Spleen (tissue), 11 donors: ENCODE results near the gene TAS2R10. TPM values are rescaled to one million over a fixed set of nuclear protein-coding genes. Genes with fewer than 3 reads are reported as not detected.

Source experiments
- DNase-seq: peaks from one replicate; pipeline ENCODE4 v3.0.0-alpha.2; 2020
- H3K27ac ChIP-seq, 8 donors: fragments of 200-600 bp; sonication (generic) in 7 of 8; 1 replicate in 4 of 8; 2 replicates in 4 of 8; pipeline versions ENCODE4 v1.5.0 to v1.8.0; 2016 to 2021; ENCODE audit warnings: inconsistent platforms in 4 of 8, mild to moderate bottlenecking in 4 of 8, moderate library complexity in 1 of 8
- H3K27me3 ChIP-seq, 7 donors: fragments of 200-600 bp; sonication (generic) in 6 of 7; replicated peaks in 1 of 7; 1 replicate in 4 of 7; 2 replicates in 3 of 7; pipeline versions ENCODE4 v1.5.0 to v1.8.0; 2016 to 2021; ENCODE audit warnings: inconsistent platforms in 3 of 7, mild to moderate bottlenecking in 1 of 7
- H3K36me3 ChIP-seq, 6 donors: fragments of 200-600 bp; sonication (generic) in 5 of 6; 1 replicate in 4 of 6; 2 replicates in 2 of 6; pipeline versions ENCODE4 v1.5.0 to v1.8.0; 2016 to 2021; ENCODE audit warnings: inconsistent platforms in 2 of 6
- H3K4me1 ChIP-seq, 6 donors: fragments of 200-600 bp; sonication (generic) in 5 of 6; 1 replicate in 3 of 6; 2 replicates in 3 of 6; pipeline versions ENCODE4 v1.5.0 to v1.8.0; 2016 to 2021; ENCODE audit warnings: inconsistent platforms in 3 of 6
- H3K4me3 ChIP-seq, 8 donors: fragments of 200-600 bp; sonication (generic) in 7 of 8; 1 replicate in 4 of 8; 2 replicates in 4 of 8; pipeline versions ENCODE4 v1.5.0 to v1.8.0; 2016 to 2021; ENCODE audit warnings: inconsistent platforms in 4 of 8, mild to moderate bottlenecking in 4 of 8, moderate library complexity in 2 of 8
- H3K9me3 ChIP-seq, 8 donors: fragments of 200-600 bp; sonication (generic) in 7 of 8; 1 replicate in 4 of 8; 2 replicates in 4 of 8; pipeline versions ENCODE4 v1.5.0 to v1.8.0; 2016 to 2021; ENCODE audit warnings: inconsistent platforms in 4 of 8
- POLR2A ChIP-seq, 3 donors: fragments of 450-650 bp; IDR thresholded peaks; one replicate each; pipeline ENCODE4 v1.5.1; 2017; ENCODE audit warnings: antibody characterized with exemption in 3 of 3, mild to moderate bottlenecking in 1 of 3
- POLR2AphosphoS5 ChIP-seq, 3 donors: sonication (generic); formaldehyde crosslinking; IDR thresholded peaks; one replicate each; pipeline ENCODE4 v1.5.1; 2017; ENCODE audit warnings: antibody characterized with exemption in 3 of 3
- WGBS, 5 donors: extraction: QIAGEN DNeasy Blood & Tissue Kit in 3 of 5; methylation state at CpG; one replicate each; pipeline versions ENCODE4 v1.1.5 to v1.1.7; 2013 to 2018; 5-methylcytosine and 5-hydroxymethylcytosine counted together
- intact Hi-C: fragments of 100-400 bp; cut with DNase I; formaldehyde crosslinking; loops from one replicate; pipeline ENCODE4 v1.15.0; 2023; ENCODE audit warnings: low total_unique reads
- polyA plus RNA-seq, 3 donors: library from polyadenylated mRNA; stranded (reverse); fragments of 200-250 nt; gene quantifications; one replicate each; pipeline ENCODE4 v1.2.1, GENCODE V29; 2013
- total RNA-seq, 7 donors: library from RNA; depleted of rRNA in 3 of 7; stranded (reverse); fragments of >200 nt in 3 of 7; fragmentation: NEBNext Ultra II Directional in 4 of 7; extraction: Animal tissue kit (Norgen Biotek cat#: 25700) in 4 of 7; gene quantifications; one replicate each; pipeline versions ENCODE4 v1.1.0 to v1.2.1, GENCODE V29; 2016 to 2021
- TF ChIP-seq, protein P1 (sequence below), 11 experiments: fragments of 200-600 bp in 7 of 11; fragments of 450-650 bp in 4 of 11; sonication (generic) in 4 of 11; IDR thresholded peaks in 8 of 11; conservative IDR thresholded peaks in 3 of 11; 1 replicate in 7 of 11; 2 replicates in 4 of 11; pipeline versions ENCODE4 v1.4.0 to v1.8.0; 2016 to 2021; ENCODE audit warnings: antibody characterized with exemption in 11 of 11, inconsistent platforms in 4 of 11, mild to moderate bottlenecking in 1 of 11
- donor health status: healthy with polysubstance abuse.
- donor health status: DM: no; HTN: no; CAD: no; lungs with moderate emphysema.
- donor health status: DM: no; HTN: no; CAD: no.
- donor health status: Bipolar disorder and iron deficiency.
- donor health status: healthy.
- donor health status: DM: no; HTN: no; CAD: no.
- donor health status: DM: yes; HTN: yes; CAD: no.

The TAS2R10 gene
- total and polyA plus RNA-seq, 10 donors, result 0.11 to 3.9 (median 1.5) TPM; not detected in 1

GRCh38 chr12:10861366-10861765 lies 35.2 kb upstream of the TAS2R10 start:
- DNase-seq, result no peak
- Histone ChIP-seq H3K9me3 (peaks cover 11 to 66% (median 58%) of the 10 kb centered on the region in 8 donors), H3K4me1 (no peaks in the 10 kb centered on the region), H3K36me3 (peaks cover 0 to 31% (median 4%) of the 10 kb centered on the region in 6 donors), H3K27me3 (no peaks in the 10 kb centered on the region), H3K4me3 (no peak overlapping the region), H3K27ac (no peak overlapping the region)
- TF ChIP-seq POLR2AphosphoS5 (IDR thresholded peaks at IDR 0.05) (no peak), POLR2A (IDR thresholded peaks at IDR 0.05) (no peak)
- TF ChIP-seq, protein P1, sequence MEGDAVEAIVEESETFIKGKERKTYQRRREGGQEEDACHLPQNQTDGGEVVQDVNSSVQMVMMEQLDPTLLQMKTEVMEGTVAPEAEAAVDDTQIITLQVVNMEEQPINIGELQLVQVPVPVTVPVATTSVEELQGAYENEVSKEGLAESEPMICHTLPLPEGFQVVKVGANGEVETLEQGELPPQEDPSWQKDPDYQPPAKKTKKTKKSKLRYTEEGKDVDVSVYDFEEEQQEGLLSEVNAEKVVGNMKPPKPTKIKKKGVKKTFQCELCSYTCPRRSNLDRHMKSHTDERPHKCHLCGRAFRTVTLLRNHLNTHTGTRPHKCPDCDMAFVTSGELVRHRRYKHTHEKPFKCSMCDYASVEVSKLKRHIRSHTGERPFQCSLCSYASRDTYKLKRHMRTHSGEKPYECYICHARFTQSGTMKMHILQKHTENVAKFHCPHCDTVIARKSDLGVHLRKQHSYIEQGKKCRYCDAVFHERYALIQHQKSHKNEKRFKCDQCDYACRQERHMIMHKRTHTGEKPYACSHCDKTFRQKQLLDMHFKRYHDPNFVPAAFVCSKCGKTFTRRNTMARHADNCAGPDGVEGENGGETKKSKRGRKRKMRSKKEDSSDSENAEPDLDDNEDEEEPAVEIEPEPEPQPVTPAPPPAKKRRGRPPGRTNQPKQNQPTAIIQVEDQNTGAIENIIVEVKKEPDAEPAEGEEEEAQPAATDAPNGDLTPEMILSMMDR (IDR thresholded peaks at IDR 0.05 in 8 of 11, conservative IDR thresholded peaks at IDR 0.05 in 3 of 11), result no peak
- intact Hi-C loops, result no loop called here
- 84 to 96% (median 93%) methylated on average over 2 of the region's 2 CpGs for WGBS, 5 donors

DNA sequence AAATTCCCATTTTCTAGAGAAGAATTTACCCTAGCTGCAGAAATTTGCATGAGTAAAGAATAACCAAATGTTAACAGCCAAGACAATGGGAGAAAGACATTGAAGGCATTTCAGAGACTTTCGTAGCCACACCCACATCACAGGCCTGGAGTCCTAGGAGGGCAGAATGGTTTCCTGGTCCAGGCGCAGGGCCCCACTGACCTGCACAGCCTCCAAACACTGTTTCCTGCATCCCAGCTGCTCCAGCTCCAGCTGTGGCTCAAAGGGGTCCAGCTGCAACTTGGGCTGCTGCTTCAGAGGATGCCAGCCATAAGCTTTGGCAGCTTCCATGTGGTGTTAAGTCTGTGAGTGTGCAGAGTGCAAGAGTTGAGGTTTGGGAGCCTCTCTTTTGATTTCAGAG lies 29.6 kb upstream of the TAS2R10 start:
- H3K27ac ChIP-seq, result no peak overlapping the region
- no peaks in the 10 kb centered on the region for H3K4me1 ChIP-seq
- H3K27me3 ChIP-seq, result no peaks in the 10 kb centered on the region
- peaks cover 0 to 50% (median 7%) of the 10 kb centered on the region in 6 donors for H3K36me3 ChIP-seq
- TF ChIP-seq, protein P1 (IDR thresholded peaks at IDR 0.05 in 8 of 11, conservative IDR thresholded peaks at IDR 0.05 in 3 of 11), result no peak
- no peak for TF ChIP-seq POLR2AphosphoS5 (IDR thresholded peaks at IDR 0.05)
- no peak for TF ChIP-seq POLR2A (IDR thresholded peaks at IDR 0.05)
- DNase-seq, result no peak
- peaks cover 9 to 46% (median 41%) of the 10 kb centered on the region in 8 donors for H3K9me3 ChIP-seq
- WGBS, 5 donors, result 92 to 100% (median 98%) methylated on average over 2 of the region's 2 CpGs
- H3K4me3 ChIP-seq, result no peak overlapping the region
- intact Hi-C loops, result no loop called here

GRCh38 chr12:10853776-10854175 lies 27.6 kb upstream of the TAS2R10 start:
- H3K36me3 ChIP-seq, result peaks cover 0 to 51% (median 6%) of the 10 kb centered on the region in 6 donors
- H3K4me3 ChIP-seq, result no peak overlapping the region
- H3K27ac ChIP-seq, result no peak overlapping the region
- intact Hi-C loops, result no loop called here
- no peaks in the 10 kb centered on the region for H3K27me3 ChIP-seq
- peaks cover 9 to 37% (median 34%) of the 10 kb centered on the region in 8 donors for H3K9me3 ChIP-seq
- no peak for DNase-seq
- TF ChIP-seq, protein P1 (IDR thresholded peaks at IDR 0.05 in 8 of 11, conservative IDR thresholded peaks at IDR 0.05 in 3 of 11), result no peak
- no peak for TF ChIP-seq POLR2AphosphoS5 (IDR thresholded peaks at IDR 0.05)
- no peak for TF ChIP-seq POLR2A (IDR thresholded peaks at IDR 0.05)
- no peaks in the 10 kb centered on the region for H3K4me1 ChIP-seq
- WGBS, 5 donors, result 85 to 100% (median 91%) methylated on average over 2 of the region's 2 CpGs

GRCh38 chr12:10851243-10851858 lies 25.2 kb upstream of the TAS2R10 start:
- DNase-seq, result no peak
- intact Hi-C loops, result no loop called here
- peaks cover 3 to 13% (median 11%) of the 10 kb centered on the region in 8 donors for H3K9me3 ChIP-seq
- no peaks in the 10 kb centered on the region for H3K4me1 ChIP-seq
- no peak overlapping the region for H3K4me3 ChIP-seq
- H3K27me3 ChIP-seq, result no peaks in the 10 kb centered on the region
- H3K27ac ChIP-seq, result no peak overlapping the region
- WGBS, 5 donors, result 86 to 92% (median 86%) methylated on average over 4 of the region's 4 CpGs
- H3K36me3 ChIP-seq, result peaks cover 0 to 55% (median 7%) of the 10 kb centered on the region in 6 donors
- TF ChIP-seq POLR2AphosphoS5 (IDR thresholded peaks at IDR 0.05), result no peak
- TF ChIP-seq, protein P1 (IDR thresholded peaks at IDR 0.05 in 8 of 11, conservative IDR thresholded peaks at IDR 0.05 in 3 of 11), result no peak
- no peak for TF ChIP-seq POLR2A (IDR thresholded peaks at IDR 0.05)
